HepG2 (cell line): ENCODE data around the gene STOML2. TPM values are rescaled to one million over a fixed set of nuclear protein-coding genes. Genes with fewer than 3 reads are reported as not detected.
A peak's percentile ranks its signal among the peaks of the same experiment; 100 is the strongest.

Source experiments
- AHR ChIP-seq: IDR thresholded peaks from 2 replicates; pipeline ENCODE4 v1.6.1; 2018; ENCODE audit warnings: missing genetic modification reagents, missing compliant biosample characterization
- BCL6 ChIP-seq: IDR thresholded peaks from 2 replicates; pipeline ENCODE4 v1.6.1; 2016; ENCODE audit warnings: missing genetic modification reagents, missing compliant biosample characterization
- CENPT ChIP-seq: sonication (generic); formaldehyde crosslinking; IDR thresholded peaks from 2 replicates; pipeline ENCODE4 v1.8.0; 2022; ENCODE audit warnings: low read depth, mild to moderate bottlenecking, moderate library complexity, missing genetic modification reagents
- GTF2F1 ChIP-seq: fragments of 150-350 bp; IDR thresholded peaks from 2 replicates; pipeline ENCODE4 v1.6.1; 2014; ENCODE audit warnings: low read length
- GZF1 ChIP-seq: sonication (generic); formaldehyde crosslinking; IDR thresholded peaks from 2 replicates; pipeline ENCODE4 v1.5.1; 2020; ENCODE audit warnings: mild to moderate bottlenecking, missing genetic modification reagents
- HDAC1 ChIP-seq: sonication (generic); formaldehyde crosslinking; IDR thresholded peaks from 2 replicates; pipeline ENCODE4 v1.5.1; 2020; ENCODE audit warnings: mild to moderate bottlenecking, missing genetic modification reagents
- IRF9 ChIP-seq: sonication (generic); formaldehyde crosslinking; IDR thresholded peaks from 2 replicates; pipeline ENCODE4 v1.8.0; 2022; ENCODE audit warnings: missing genetic modification reagents, mild to moderate bottlenecking, borderline replicate concordance
- JUN ChIP-seq: sonication (generic); formaldehyde crosslinking; IDR thresholded peaks from 2 replicates; pipeline ENCODE4 v1.4.0; 2020; ENCODE audit warnings: mild to moderate bottlenecking, missing genetic modification reagents
- KDM1A ChIP-seq: IDR thresholded peaks from 2 replicates; pipeline ENCODE4 v1.6.1; 2016; ENCODE audit warnings: missing compliant biosample characterization
- MAF1 ChIP-seq: sonication (generic); formaldehyde crosslinking; IDR thresholded peaks from 2 replicates; pipeline ENCODE4 v1.5.0; 2020; ENCODE audit warnings: missing genetic modification reagents, borderline replicate concordance
- MTA1 ChIP-seq: sonication (generic); formaldehyde crosslinking; IDR thresholded peaks from 2 replicates; pipeline ENCODE4 v1.4.0; 2020; ENCODE audit warnings: missing genetic modification reagents, mild to moderate bottlenecking, borderline replicate concordance
- SAFB2 ChIP-seq: sonication (generic); formaldehyde crosslinking; IDR thresholded peaks from 2 replicates; pipeline ENCODE4 v1.5.1; 2020; ENCODE audit warnings: missing genetic modification reagents, low read depth, mild to moderate bottlenecking, borderline replicate concordance
- SCMH1 ChIP-seq: sonication (generic); formaldehyde crosslinking; IDR thresholded peaks from 2 replicates; pipeline ENCODE4 v1.9.0; 2021; ENCODE audit warnings: missing genetic modification reagents, mild to moderate bottlenecking, borderline replicate concordance
- SNAI1 ChIP-seq: sonication (generic); formaldehyde crosslinking; IDR thresholded peaks from 2 replicates; pipeline ENCODE4 v1.5.0; 2020; ENCODE audit warnings: mild to moderate bottlenecking, missing genetic modification reagents, borderline replicate concordance
- TAF1 ChIP-seq: sonication (generic); formaldehyde crosslinking; IDR thresholded peaks from 2 replicates; pipeline ENCODE4 v1.4.0; 2020; ENCODE audit warnings: missing genetic modification reagents
- TERF1 ChIP-seq: sonication (generic); formaldehyde crosslinking; IDR thresholded peaks from 2 replicates; pipeline ENCODE4 v1.8.0; 2022; ENCODE audit warnings: mild to moderate bottlenecking, missing genetic modification reagents, moderate library complexity
- ZNF17 ChIP-seq: sonication (generic); formaldehyde crosslinking; IDR thresholded peaks from 2 replicates; pipeline ENCODE4 v1.5.0; 2020; ENCODE audit warnings: mild to moderate bottlenecking, missing genetic modification reagents
- ZNF292 ChIP-seq: sonication (generic); formaldehyde crosslinking; IDR thresholded peaks from 2 replicates; pipeline ENCODE4 v1.8.1; 2022; ENCODE audit warnings: mild to moderate bottlenecking, low read depth, missing genetic modification reagents, borderline replicate concordance
- ZNF3 ChIP-seq: IDR thresholded peaks from 2 replicates; pipeline ENCODE4 v1.7.0; 2017; ENCODE audit warnings: inconsistent platforms
- ZNF513 ChIP-seq: sonication (generic); formaldehyde crosslinking; conservative IDR thresholded peaks from 2 replicates; pipeline ENCODE4 v1.5.0; 2020; ENCODE audit warnings: missing genetic modification reagents
- ZNF550 ChIP-seq: sonication (generic); formaldehyde crosslinking; IDR thresholded peaks from 2 replicates; pipeline ENCODE4 v1.4.0; 2020; ENCODE audit warnings: mild to moderate bottlenecking, missing genetic modification reagents, borderline replicate concordance
- ZNF574 ChIP-seq: sonication (generic); formaldehyde crosslinking; IDR thresholded peaks from 2 replicates; pipeline ENCODE4 v1.4.0; 2020; ENCODE audit warnings: missing genetic modification reagents
- ZNF768 ChIP-seq: sonication (generic); formaldehyde crosslinking; IDR thresholded peaks from 2 replicates; pipeline ENCODE4 v1.4.0; 2020; ENCODE audit warnings: missing genetic modification reagents
- polyA plus RNA-seq, 8 experiments: library from polyadenylated mRNA; depleted of rRNA in 3 of 8; stranded (reverse) in 7 of 8; unstranded in 1 of 8; fragments of >200 nt; fragmentation: Illumina TruSeq in 4 of 8; extraction: Trizol in 4 of 8; gene quantifications; 2 replicates each; pipeline versions ENCODE4 v1.2.1 to v1.2.3, GENCODE V29; 2011 to 2016; ENCODE audit warnings: low read depth in 4 of 8, missing spikeins in 1 of 8, mixed read lengths in 1 of 8; ENCODE audit not compliant: insufficient read depth in 1 of 8
- total RNA-seq, 5 experiments: library from RNA; depleted of rRNA; stranded (reverse); fragments of >200 nt; fragmentation: Illumina TruSeq; extraction: Trizol; gene quantifications; 2 replicates each; pipeline ENCODE4 v1.2.3, GENCODE V29; 2016; ENCODE audit warnings: low read depth in 1 of 5

STOML2 gene
- total and polyA plus RNA-seq, 2 of the 13 experiments (the other 11 are each of a cell fraction or from before 2014, with no cell fraction given) = 245 to 250 TPM

GRCh38 chr9:35071814-35072460 lies 31.0 kb downstream of the STOML2 start (continued):
- TF ChIP-seq ZNF17 (CRISPR knock-in tag) (no peak), ZNF292 (no peak), MAF1 (CRISPR knock-in tag) (no peak), ZNF3 (CRISPR knock-in tag) (no peak; the same call in 1 of the 2 replicates), BCL6 (peak; percentile 57), JUN (CRISPR knock-in tag) (no peak), SCMH1 (CRISPR knock-in tag) (no peak), GTF2F1 (peak; percentile 60; the same call in 1 of the 2 replicates), KDM1A (CRISPR knock-in tag) (no peak), SAFB2 (CRISPR knock-in tag) (no peak; the same call in 1 of the 2 replicates), TAF1 (peak; percentile 66), ZNF550 (CRISPR knock-in tag) (no peak), ZNF768 (CRISPR knock-in tag) (peak; percentile 41; the same call in 1 of the 2 replicates), TERF1 (CRISPR knock-in tag) (peak; percentile 77; the same call in 1 of the 2 replicates), MTA1 (CRISPR knock-in tag) (peak; percentile 59; the same call in 1 of the 2 replicates), CENPT (CRISPR knock-in tag) (0 out of 2 replicates have a peak, but pooled peaks have one; percentile 62), IRF9 (peak; percentile 60; the same call in 1 of the 2 replicates), AHR (CRISPR knock-in tag) (no peak), SNAI1 (CRISPR knock-in tag) (peak; percentile 90; the same call in 1 of the 2 replicates), ZNF513 (CRISPR knock-in tag) (no peak), ZNF574 (CRISPR knock-in tag) (peak; percentile 88), HDAC1 (CRISPR knock-in tag) (peak; percentile 62), GZF1 (CRISPR knock-in tag) (peak; percentile 21; the same call in 1 of the 2 replicates)
